Panc1 (cell line): Measurements from ENCODE around the gene DLGAP4.

Experiments used
- POLR2AphosphoS5 ChIP-seq: IDR thresholded peaks from 2 replicates; pipeline ENCODE4 v1.6.1; 2012; ENCODE audit warnings: mild to moderate bottlenecking, low read depth, low read length, moderate library complexity
- REST ChIP-seq, 2 experiments: IDR thresholded peaks; 2 replicates each; pipeline ENCODE4 v1.6.1; 2011 to 2012; ENCODE audit warnings: low read depth in 2 of 2, control low read depth in 1 of 2, low read length in 1 of 2, mild to moderate bottlenecking in 1 of 2, moderate library complexity in 1 of 2; ENCODE audit not compliant: insufficient read depth in 1 of 2
- SIN3A ChIP-seq: IDR thresholded peaks from 2 replicates; pipeline ENCODE4 v1.6.1; 2012; ENCODE audit warnings: low read depth, mild to moderate bottlenecking, low read length, moderate library complexity, borderline replicate concordance; ENCODE audit not compliant: insufficient read depth
- TF ChIP-seq, protein P1 (sequence below): fragments of 450-650 bp; IDR thresholded peaks from 2 replicates; pipeline ENCODE4 v1.5.1; 2017; ENCODE audit warnings: mild to moderate bottlenecking

- no peak for TF ChIP-seq POLR2AphosphoS5
- TF ChIP-seq, protein P1, sequence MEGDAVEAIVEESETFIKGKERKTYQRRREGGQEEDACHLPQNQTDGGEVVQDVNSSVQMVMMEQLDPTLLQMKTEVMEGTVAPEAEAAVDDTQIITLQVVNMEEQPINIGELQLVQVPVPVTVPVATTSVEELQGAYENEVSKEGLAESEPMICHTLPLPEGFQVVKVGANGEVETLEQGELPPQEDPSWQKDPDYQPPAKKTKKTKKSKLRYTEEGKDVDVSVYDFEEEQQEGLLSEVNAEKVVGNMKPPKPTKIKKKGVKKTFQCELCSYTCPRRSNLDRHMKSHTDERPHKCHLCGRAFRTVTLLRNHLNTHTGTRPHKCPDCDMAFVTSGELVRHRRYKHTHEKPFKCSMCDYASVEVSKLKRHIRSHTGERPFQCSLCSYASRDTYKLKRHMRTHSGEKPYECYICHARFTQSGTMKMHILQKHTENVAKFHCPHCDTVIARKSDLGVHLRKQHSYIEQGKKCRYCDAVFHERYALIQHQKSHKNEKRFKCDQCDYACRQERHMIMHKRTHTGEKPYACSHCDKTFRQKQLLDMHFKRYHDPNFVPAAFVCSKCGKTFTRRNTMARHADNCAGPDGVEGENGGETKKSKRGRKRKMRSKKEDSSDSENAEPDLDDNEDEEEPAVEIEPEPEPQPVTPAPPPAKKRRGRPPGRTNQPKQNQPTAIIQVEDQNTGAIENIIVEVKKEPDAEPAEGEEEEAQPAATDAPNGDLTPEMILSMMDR, result no peak
- no peak for TF ChIP-seq SIN3A
- no peak for TF ChIP-seq REST (IDR thresholded peaks at IDR 0.05; ENCODE audit: insufficient read depth in 1 of 2, low read depth in 2 of 2, low read length in 1 of 2)
Observed at GRCh38 chr20:36369739-36370138, 63.6 kb downstream of the DLGAP4 start.
